COR-L47 (cell line): ENCODE data around the gene DCAF4L1.

Source experiments
- DNase-seq: peaks from one replicate; lab custom pipeline; 2025; lab: John Stamatoyannopoulos, UW

DCAF4L1 gene

GRCh38 chr4:41981456-41981855 is at the start of gene DCAF4L1:
DCAF4L1 (plus strand) TSS chr4:41981756; CDS start chr4:41981793, 37 bp downstream.
- DNase-seq, result no peak

- DNase-seq, result no peak
These were observed 48.6 kb upstream of the DCAF4L1 start for GRCh38 chr4:41932988-41933387.

- DNase-seq, result no peak
These were observed 47.5 kb upstream of the DCAF4L1 start for GRCh38 chr4:41933997-41934503.

GRCh38 chr4:41934514-41934900 is 47.0 kb upstream of the DCAF4L1 start:
- no peak for DNase-seq

- DNase-seq, result peak; percentile 83
These were observed 46.5 kb upstream of the DCAF4L1 start, which contains the start of gene TMEM33 for GRCh38 chr4:41934901-41935651. TMEM33 (plus strand) TSS chr4:41935429; CDS start chr4:41935485, 56 bp downstream.

- no peak for DNase-seq
These were observed 45.9 kb upstream of the DCAF4L1 start for GRCh38 chr4:41935652-41936021.

- no peak for DNase-seq
These were observed 42.4 kb upstream of the DCAF4L1 start for GRCh38 chr4:41939016-41939626.

- no peak for DNase-seq
These were observed 40.7 kb upstream of the DCAF4L1 start for GRCh38 chr4:41940834-41941233.

- no peak for DNase-seq
These were observed 38.0 kb upstream of the DCAF4L1 start for GRCh38 chr4:41943506-41943905.

GRCh38 chr4:41944089-41944488 is 37.5 kb upstream of the DCAF4L1 start:
- no peak for DNase-seq

- DNase-seq, result no peak
These were observed 32.0 kb upstream of the DCAF4L1 start for GRCh38 chr4:41949531-41949930.

- DNase-seq, result peak; percentile 21
These were observed 23.9 kb upstream of the DCAF4L1 start for GRCh38 chr4:41957634-41958033.

GRCh38 chr4:41963105-41963504 is 18.5 kb upstream of the DCAF4L1 start:
- DNase-seq, result peak; percentile 35

GRCh38 chr4:41964401-41964800 is 17.2 kb upstream of the DCAF4L1 start:
- DNase-seq, result no peak

- no peak for DNase-seq
These were observed 14.2 kb upstream of the DCAF4L1 start for GRCh38 chr4:41967392-41967791.

- DNase-seq, result no peak
These were observed 11.9 kb upstream of the DCAF4L1 start for GRCh38 chr4:41969671-41970070.

- no peak for DNase-seq
These were observed 6.2 kb upstream of the DCAF4L1 start for GRCh38 chr4:41975341-41975740.

GRCh38 chr4:41976775-41977516 is 4.6 kb upstream of the DCAF4L1 start:
- no peak for DNase-seq

- DNase-seq, result no peak
These were observed 3.8 kb upstream of the DCAF4L1 start for GRCh38 chr4:41977709-41978108.

GRCh38 chr4:41982716-41983115 is 1.2 kb downstream of the DCAF4L1 start:
- DNase-seq, result no peak

- no peak for DNase-seq
These were observed 3.6 kb downstream of the DCAF4L1 start for GRCh38 chr4:41985151-41985550.

GRCh38 chr4:41989994-41990364 is 8.4 kb downstream of the DCAF4L1 start:
- DNase-seq, result no peak
